Loucy (cell line): ENCODE data around the gene NEU3.

Experiments
- EZH2phosphoT487 ChIP-seq: fragments of 200-600 bp; IDR thresholded peaks from 2 replicates; pipeline ENCODE4 v1.6.1; 2018; ENCODE audit warnings: antibody characterized with exemption, mild to moderate bottlenecking, moderate library complexity, borderline replicate concordance
- TF ChIP-seq, protein P1 (sequence below): fragments of 200-600 bp; sonication (generic); conservative IDR thresholded peaks from 2 replicates; pipeline ENCODE4 v1.5.1; 2014; ENCODE audit warnings: mild to moderate bottlenecking, antibody characterized with exemption, low read length

DNA sequence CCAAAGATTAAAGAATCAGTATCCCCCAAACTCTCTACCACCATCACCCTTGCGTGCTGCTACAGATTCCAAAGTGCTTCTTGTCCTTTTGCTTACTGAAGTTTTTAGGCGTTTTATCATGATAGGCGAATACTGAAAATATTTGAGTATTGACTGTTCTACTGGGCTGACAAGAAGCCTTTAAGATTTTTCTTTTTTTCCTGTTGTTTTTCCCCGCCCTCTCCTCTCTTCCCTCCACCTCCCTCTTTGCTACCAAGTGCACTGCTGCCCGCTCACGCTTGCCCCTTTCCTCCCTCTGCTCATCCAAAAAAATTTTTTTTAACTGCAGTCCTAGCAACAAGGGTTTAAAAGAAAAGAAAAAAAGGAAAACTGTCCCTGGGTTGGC, 39.0 kb upstream of the NEU3 start:
- TF ChIP-seq EZH2phosphoT487 = no peak
- TF ChIP-seq, protein P1, sequence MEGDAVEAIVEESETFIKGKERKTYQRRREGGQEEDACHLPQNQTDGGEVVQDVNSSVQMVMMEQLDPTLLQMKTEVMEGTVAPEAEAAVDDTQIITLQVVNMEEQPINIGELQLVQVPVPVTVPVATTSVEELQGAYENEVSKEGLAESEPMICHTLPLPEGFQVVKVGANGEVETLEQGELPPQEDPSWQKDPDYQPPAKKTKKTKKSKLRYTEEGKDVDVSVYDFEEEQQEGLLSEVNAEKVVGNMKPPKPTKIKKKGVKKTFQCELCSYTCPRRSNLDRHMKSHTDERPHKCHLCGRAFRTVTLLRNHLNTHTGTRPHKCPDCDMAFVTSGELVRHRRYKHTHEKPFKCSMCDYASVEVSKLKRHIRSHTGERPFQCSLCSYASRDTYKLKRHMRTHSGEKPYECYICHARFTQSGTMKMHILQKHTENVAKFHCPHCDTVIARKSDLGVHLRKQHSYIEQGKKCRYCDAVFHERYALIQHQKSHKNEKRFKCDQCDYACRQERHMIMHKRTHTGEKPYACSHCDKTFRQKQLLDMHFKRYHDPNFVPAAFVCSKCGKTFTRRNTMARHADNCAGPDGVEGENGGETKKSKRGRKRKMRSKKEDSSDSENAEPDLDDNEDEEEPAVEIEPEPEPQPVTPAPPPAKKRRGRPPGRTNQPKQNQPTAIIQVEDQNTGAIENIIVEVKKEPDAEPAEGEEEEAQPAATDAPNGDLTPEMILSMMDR = no peak
